B cell (primary cell): ENCODE measurements around the gene PDLIM7. TPM values are rescaled to one million over a fixed set of nuclear protein-coding genes. Genes with fewer than 3 reads are reported as not detected.
"Not testable (repeated sequence)": the region's sequence is repeated elsewhere in the genome, so short reads cannot be mapped to it uniquely, and the experiment has no call there.

Experiments
- ATAC-seq: fragments of 200-7000 bp; cut with Tn5 transposase; one replicate; pipeline ENCODE4 v1.10.0; 2021; ENCODE audit warnings: low read depth, mild to moderate bottlenecking, moderate number of reproducible peaks, moderate library complexity
- CTCF ChIA-PET: fragments of 350-600 bp; sonication (Branson Sonifier 250); formaldehyde crosslinking; loops from one replicate; lab custom pipeline; 2021; ENCODE audit warnings: antibody characterized with exemption, inconsistent platforms; lab: Charles Lee
- POLR2A ChIA-PET: fragments of 350-600 bp; sonication (Branson Sonifier 250); formaldehyde crosslinking; loops from one replicate; lab custom pipeline; 2021; ENCODE audit warnings: antibody characterized with exemption; lab: Charles Lee
- DNase-seq: peaks from one replicate; pipeline ENCODE4 v3.0.0; 2013
- H2AFZ ChIP-seq: 2 replicates; pipeline ENCODE4 v1.6.1; 2012; ENCODE audit warnings: mild to moderate bottlenecking, low read depth, low read length; ENCODE audit not compliant: insufficient read depth, poor library complexity, severe bottlenecking
- H3K27ac ChIP-seq, 2 donors: 1 replicate in 1 of 2; 2 replicates in 1 of 2; pipeline ENCODE4 v1.5.1; 2012 to 2013; ENCODE audit warnings: low read length in 2 of 2, mild to moderate bottlenecking in 2 of 2, moderate library complexity in 1 of 2
- H3K27me3 ChIP-seq, 4 experiments: fragments of 200-600 bp in 1 of 4; sonication (generic) in 1 of 4; replicated peaks in 1 of 4; 1 replicate in 2 of 4; 2 replicates in 2 of 4; pipeline versions ENCODE4 v1.6.1 to v1.7.0; 2013 to 2016; ENCODE audit warnings: low read length in 3 of 4, mild to moderate bottlenecking in 2 of 4, mixed read lengths in 1 of 4, moderate library complexity in 1 of 4; ENCODE audit not compliant: insufficient read depth in 4 of 4, control insufficient read depth in 3 of 4; ENCODE audit errors: control extremely low read depth in 1 of 4
- H3K36me3 ChIP-seq, 2 experiments: replicated peaks in 1 of 2; 1 replicate in 1 of 2; 2 replicates in 1 of 2; pipeline versions ENCODE4 v1.6.1 to v1.7.1; 2013; ENCODE audit warnings: low read length in 1 of 2; ENCODE audit not compliant: insufficient read depth in 2 of 2, control insufficient read depth in 1 of 2; ENCODE audit errors: control extremely low read depth in 1 of 2, extremely low read depth in 1 of 2
- H3K4me1 ChIP-seq, 2 donors: fragments of 200-600 bp in 1 of 2; sonication (generic) in 1 of 2; 1 replicate in 1 of 2; 2 replicates in 1 of 2; pipeline versions ENCODE4 v1.5.1 to v1.6.1; 2013 to 2017; ENCODE audit warnings: low read length in 2 of 2; ENCODE audit not compliant: control insufficient read depth in 2 of 2, insufficient read depth in 2 of 2
- H3K4me2 ChIP-seq: replicated peaks from 2 replicates; pipeline ENCODE3; 2012; ENCODE audit warnings: mild to moderate bottlenecking, low read depth, low read length; ENCODE audit not compliant: poor library complexity, severe bottlenecking
- H3K4me3 ChIP-seq, 5 experiments: fragments of 200-600 bp in 1 of 5; sonication (generic) in 1 of 5; 1 replicate in 3 of 5; 2 replicates in 2 of 5; pipeline versions ENCODE4 v1.5.1 to v1.7.0; 2011 to 2016; ENCODE audit warnings: low read length in 4 of 5, mild to moderate bottlenecking in 4 of 5, low read depth in 2 of 5, control low read depth in 1 of 5, moderate library complexity in 1 of 5; ENCODE audit not compliant: insufficient read depth in 1 of 5; ENCODE audit errors: control extremely low read depth in 1 of 5, extremely low read depth in 1 of 5
- H3K79me2 ChIP-seq: fragments of 200-600 bp; sonication (generic); one replicate; pipeline ENCODE4 v1.6.0; 2016; ENCODE audit warnings: low read length; ENCODE audit not compliant: control insufficient read depth, insufficient read depth
- H3K9ac ChIP-seq: fragments of 200-600 bp; sonication (generic); 2 replicates; pipeline ENCODE4 v1.6.1; 2017; ENCODE audit warnings: mild to moderate bottlenecking, low read length, moderate library complexity
- H3K9me3 ChIP-seq, 3 donors: one replicate each; pipeline versions ENCODE4 v1.6.1 to v1.7.1; 2013; ENCODE audit warnings: low read length in 2 of 3; ENCODE audit not compliant: control insufficient read depth in 2 of 3, insufficient read depth in 1 of 3; ENCODE audit errors: control extremely low read depth in 1 of 3
- H4K20me1 ChIP-seq: 2 replicates; pipeline ENCODE4 v1.6.0; 2012; ENCODE audit warnings: mild to moderate bottlenecking, low read length; ENCODE audit not compliant: insufficient read depth, control insufficient read depth, poor library complexity, severe bottlenecking
- H3K27ac Mint-ChIP-seq: one replicate; pipeline ENCODE4 v1.8.0; 2021; ENCODE audit warnings: mixed read lengths
- H3K27me3 Mint-ChIP-seq: one replicate; pipeline ENCODE4 v1.8.0; 2021; ENCODE audit warnings: mixed read lengths
- H3K4me1 Mint-ChIP-seq: one replicate; pipeline ENCODE4 v1.8.0; 2021; ENCODE audit warnings: mixed read lengths
- H3K4me3 Mint-ChIP-seq: one replicate; pipeline ENCODE4 v1.8.0; 2021; ENCODE audit warnings: mixed read lengths
- H3K9me3 Mint-ChIP-seq: one replicate; pipeline ENCODE4 v1.8.0; 2022; ENCODE audit warnings: mixed read lengths; ENCODE audit not compliant: insufficient read depth
- EZH2 ChIP-seq: IDR thresholded peaks from 2 replicates; pipeline ENCODE4 v1.6.1; 2012; ENCODE audit warnings: borderline replicate concordance, low read depth, mild to moderate bottlenecking, moderate library complexity, low read length; ENCODE audit not compliant: insufficient read depth, poor library complexity, severe bottlenecking
- WGBS: methylation state at CpG from one replicate; pipeline ENCODE4 v1.1.5; 2013; ENCODE audit warnings: missing lambda C conversion rate; ENCODE audit not compliant: insufficient coverage; 5-methylcytosine and 5-hydroxymethylcytosine counted together
- intact Hi-C: fragments of 100-400 bp; cut with micrococcal nuclease; formaldehyde crosslinking; loops from one replicate; pipeline ENCODE4 v1.10.0; 2022
- polyA plus RNA-seq: library from polyadenylated mRNA; depleted of rRNA; stranded (reverse); fragments of >200 nt; gene quantifications from 2 replicates; pipeline ENCODE4 v1.2.3, GENCODE V29; 2012
- total RNA-seq, 2 donors: library from RNA; stranded (reverse); fragments of 120-200 nt in 1 of 2; gene quantifications; 1 replicate in 1 of 2; 2 replicates in 1 of 2; pipeline versions ENCODE4 v1.2.3 to v1.2.4, GENCODE V29; 2013 to 2022
- TF ChIP-seq, protein P1 (sequence below): fragments of 200-600 bp; IDR thresholded peaks from one replicate; pipeline ENCODE4 v1.8.0; 2022; ENCODE audit warnings: antibody characterized with exemption, mild to moderate bottlenecking

PDLIM7 gene
- total and polyA plus RNA-seq, 2 donors (not counting 1 experiment from before 2014, with no cell fraction given) = 23.9 to 25.8 TPM

DNA sequence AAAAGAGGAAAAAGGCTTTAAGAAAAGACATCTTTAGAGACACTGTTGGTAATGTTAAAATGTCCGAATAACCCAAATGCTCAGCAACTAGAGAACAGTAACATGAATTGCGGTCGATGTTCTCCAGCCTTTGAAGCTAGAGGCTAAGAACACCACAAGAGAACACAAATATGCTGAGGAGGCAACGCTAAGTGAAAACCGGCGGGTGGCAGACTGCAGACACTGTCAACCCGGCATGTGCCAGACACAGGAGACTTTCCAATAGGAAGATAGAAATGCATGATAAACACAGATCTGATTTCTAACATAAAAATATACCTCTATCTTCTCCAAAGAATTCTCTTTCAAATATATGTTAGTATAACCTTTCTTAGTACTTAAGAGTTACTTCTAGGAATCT is 37.7 kb upstream of the PDLIM7 start:
- peaks cover 43% of the 10 kb centered on the region for H4K20me1 ChIP-seq
- H3K4me2 ChIP-seq = no peak overlapping the region
- no peak overlapping the region for H3K27ac Mint-ChIP-seq
- H2AFZ ChIP-seq = no peak overlapping the region
- no peak overlapping the region for H3K4me3 ChIP-seq
- POLR2A ChIA-PET = no interaction called here
- WGBS = 100% methylated on average over 3 of the region's 7 CpGs
- no peaks in the 10 kb centered on the region for H3K27me3 Mint-ChIP-seq
- ATAC-seq (no peak), DNase-seq (no peak)
- intact Hi-C loops = no loop called here
- no peaks in the 10 kb centered on the region for H3K27me3 ChIP-seq
- no peaks in the 10 kb centered on the region for H3K4me1 ChIP-seq
- H3K4me1 Mint-ChIP-seq = no peaks in the 10 kb centered on the region
- H3K4me3 Mint-ChIP-seq = no peak overlapping the region
- TF ChIP-seq EZH2 = no peak
- TF ChIP-seq, protein P1, sequence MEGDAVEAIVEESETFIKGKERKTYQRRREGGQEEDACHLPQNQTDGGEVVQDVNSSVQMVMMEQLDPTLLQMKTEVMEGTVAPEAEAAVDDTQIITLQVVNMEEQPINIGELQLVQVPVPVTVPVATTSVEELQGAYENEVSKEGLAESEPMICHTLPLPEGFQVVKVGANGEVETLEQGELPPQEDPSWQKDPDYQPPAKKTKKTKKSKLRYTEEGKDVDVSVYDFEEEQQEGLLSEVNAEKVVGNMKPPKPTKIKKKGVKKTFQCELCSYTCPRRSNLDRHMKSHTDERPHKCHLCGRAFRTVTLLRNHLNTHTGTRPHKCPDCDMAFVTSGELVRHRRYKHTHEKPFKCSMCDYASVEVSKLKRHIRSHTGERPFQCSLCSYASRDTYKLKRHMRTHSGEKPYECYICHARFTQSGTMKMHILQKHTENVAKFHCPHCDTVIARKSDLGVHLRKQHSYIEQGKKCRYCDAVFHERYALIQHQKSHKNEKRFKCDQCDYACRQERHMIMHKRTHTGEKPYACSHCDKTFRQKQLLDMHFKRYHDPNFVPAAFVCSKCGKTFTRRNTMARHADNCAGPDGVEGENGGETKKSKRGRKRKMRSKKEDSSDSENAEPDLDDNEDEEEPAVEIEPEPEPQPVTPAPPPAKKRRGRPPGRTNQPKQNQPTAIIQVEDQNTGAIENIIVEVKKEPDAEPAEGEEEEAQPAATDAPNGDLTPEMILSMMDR = no peak
- H3K79me2 ChIP-seq = peaks cover 34% of the 10 kb centered on the region
- peaks cover 0 to 64% of the 10 kb centered on the region in 2 experiments for H3K36me3 ChIP-seq
- no peak overlapping the region for H3K9ac ChIP-seq
- H3K27ac ChIP-seq = no peak overlapping the region
- H3K9me3 ChIP-seq = no peaks in the 10 kb centered on the region
- H3K9me3 Mint-ChIP-seq = no peaks in the 10 kb centered on the region
- CTCF ChIA-PET = no interaction called here

- H3K27me3 Mint-ChIP-seq, H3K27ac Mint-ChIP-seq, DNase-seq, intact Hi-C loops, H3K4me1 ChIP-seq, POLR2A ChIA-PET, H3K9me3 Mint-ChIP-seq, H3K27me3 ChIP-seq, H2AFZ ChIP-seq, H3K4me1 Mint-ChIP-seq, H3K4me2 ChIP-seq, H3K4me3 ChIP-seq, H3K9me3 ChIP-seq, ATAC-seq, H3K9ac ChIP-seq, H3K27ac ChIP-seq, H3K4me3 Mint-ChIP-seq: not testable (repeated sequence)
- CTCF ChIA-PET = interaction anchor here (0.9 kb wide), 1 partner anchor 144 kb away, joined by 3 read pairs; no protein-coding TSS in a partner anchor
- H4K20me1 ChIP-seq = peaks cover 39% of the 10 kb centered on the region
- H3K79me2 ChIP-seq = peaks cover 31% of the 10 kb centered on the region
- 100% methylated on average over 5 of the region's 7 CpGs for WGBS
- H3K36me3 ChIP-seq = peaks cover 1 to 71% of the 10 kb centered on the region in 2 experiments
Observed at GRCh38 chr5:177534433-177534832, 37.0 kb upstream of the PDLIM7 start.
